ENCODE results near the gene PDE11A.

GRCh38 chr2:177588671-177589070, 483.9 kb downstream of the PDE11A start:
- TF ChIP-seq CTCF (IDR thresholded peaks at IDR 0.05 in 8 of 11, conservative IDR thresholded peaks at IDR 0.05 in 3 of 11) (no peak), POLR2AphosphoS5 (IDR thresholded peaks at IDR 0.05) (no peak)
